GM21786 (cell line): ENCODE measurements around the gene HYKK.
A peak's percentile ranks its signal among the peaks of the same experiment; 100 is the strongest.
"Not testable (repeated sequence)": the region's sequence is repeated elsewhere in the genome, so short reads cannot be mapped to it uniquely, and the experiment has no call there.

ENCODE experiments used
- ATAC-seq: cut with Tn5 transposase; IDR thresholded peaks from one replicate; pipeline ENCODE4 v1.9.1; 2021; ENCODE audit not compliant: unreplicated experiment

HYKK gene, protein sequence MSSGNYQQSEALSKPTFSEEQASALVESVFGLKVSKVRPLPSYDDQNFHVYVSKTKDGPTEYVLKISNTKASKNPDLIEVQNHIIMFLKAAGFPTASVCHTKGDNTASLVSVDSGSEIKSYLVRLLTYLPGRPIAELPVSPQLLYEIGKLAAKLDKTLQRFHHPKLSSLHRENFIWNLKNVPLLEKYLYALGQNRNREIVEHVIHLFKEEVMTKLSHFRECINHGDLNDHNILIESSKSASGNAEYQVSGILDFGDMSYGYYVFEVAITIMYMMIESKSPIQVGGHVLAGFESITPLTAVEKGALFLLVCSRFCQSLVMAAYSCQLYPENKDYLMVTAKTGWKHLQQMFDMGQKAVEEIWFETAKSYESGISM

DNA sequence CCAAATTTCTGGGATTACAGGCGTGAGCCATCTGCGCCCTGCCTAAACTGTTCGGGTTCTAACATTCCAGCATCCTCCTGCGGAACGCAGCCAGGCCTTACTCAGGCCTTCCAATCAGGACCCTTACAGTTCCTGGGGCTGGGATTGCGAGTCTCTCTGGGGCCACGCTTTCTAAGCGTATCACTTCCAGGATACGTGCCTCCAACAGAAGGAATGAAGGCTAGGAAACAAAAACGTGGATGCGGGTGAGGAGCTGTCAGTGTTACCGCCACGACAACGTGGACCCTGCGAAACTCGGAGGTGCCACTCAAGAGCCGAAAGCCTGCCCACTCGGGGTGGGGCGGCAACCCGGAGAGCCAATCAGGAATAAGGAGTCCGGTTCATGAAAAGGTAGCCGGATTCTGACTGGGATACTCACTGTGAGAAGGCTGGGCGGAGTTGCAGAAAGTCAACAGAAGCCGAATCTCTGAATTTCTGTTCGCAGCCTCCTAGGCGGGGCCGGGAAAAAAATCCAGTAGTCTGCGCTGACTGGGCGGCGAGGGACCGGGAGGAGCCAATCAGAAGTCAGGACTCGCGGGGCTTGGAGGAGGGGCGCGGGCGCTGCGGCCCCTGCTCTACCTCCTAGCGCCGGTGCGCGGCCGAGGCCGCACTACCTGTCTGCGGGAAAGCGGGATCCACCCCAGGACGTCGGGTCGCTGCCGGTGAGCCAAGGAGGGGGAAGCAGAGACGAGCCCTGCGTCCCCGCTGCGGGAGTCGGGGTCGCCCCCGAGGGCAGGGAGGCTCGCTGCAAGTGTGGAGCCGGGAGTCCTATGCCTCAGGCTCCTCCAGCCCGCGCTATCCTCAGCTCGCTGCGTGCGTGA is at the start of gene HYKK:
TSS of gene HYKK (plus strand) at position 607 of the 860 bp plus-strand sequence. CDS start 5,512 bp downstream, outside the sequence.
- ATAC-seq = peak; percentile 83

DNA sequence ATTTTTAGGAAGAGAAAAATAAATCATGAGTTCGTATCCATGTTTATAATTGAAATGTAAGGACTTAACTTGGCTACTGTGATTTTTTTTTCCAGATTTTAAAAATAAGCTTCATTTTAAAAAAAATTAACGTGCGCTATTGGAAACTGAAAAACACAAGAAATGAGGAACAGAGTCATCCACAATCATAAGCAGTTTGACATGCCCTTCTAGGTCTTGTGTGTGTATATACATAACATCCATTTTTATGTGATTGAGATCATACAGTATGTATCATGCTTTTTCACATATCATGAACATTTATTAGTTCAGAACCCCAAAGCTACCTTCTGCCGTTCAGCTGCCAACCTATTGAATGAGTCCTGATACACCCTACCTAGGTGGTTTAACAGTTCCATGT is 46.6 kb upstream of the HYKK start:
- ATAC-seq = no peak

DNA sequence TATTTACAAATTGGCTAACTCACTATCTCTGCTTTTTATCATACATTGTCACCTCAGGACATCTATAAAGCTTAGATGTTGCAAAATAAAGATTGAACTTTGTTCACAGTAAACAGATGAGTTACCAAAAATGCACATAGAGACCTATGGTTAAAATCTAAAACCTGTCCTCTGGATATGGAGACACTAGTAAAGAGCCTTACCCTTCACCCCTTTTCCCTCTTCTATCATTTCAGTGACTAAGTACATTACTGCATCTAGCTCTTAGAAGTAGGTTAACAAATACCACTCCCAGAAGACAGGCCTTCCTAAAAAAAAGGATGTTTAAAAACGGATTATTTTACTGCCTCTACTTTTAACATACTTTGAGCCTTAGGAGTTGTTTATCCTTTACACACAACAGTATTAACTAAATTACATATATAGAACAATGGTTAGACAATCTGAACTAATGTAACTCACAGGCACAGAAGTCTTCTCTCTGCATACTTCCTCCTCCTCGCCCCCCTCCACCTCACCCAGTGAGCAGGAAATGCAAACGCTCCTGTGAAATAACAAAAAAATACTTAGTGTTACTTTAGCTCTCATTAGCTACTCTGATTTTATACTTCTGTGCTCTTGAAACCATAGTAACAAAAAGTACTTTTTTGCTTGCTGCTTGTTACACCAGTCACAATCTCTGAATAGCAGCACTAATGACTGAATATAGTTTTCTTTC is 46.0 kb upstream of the HYKK start:
- ATAC-seq = no peak

DNA sequence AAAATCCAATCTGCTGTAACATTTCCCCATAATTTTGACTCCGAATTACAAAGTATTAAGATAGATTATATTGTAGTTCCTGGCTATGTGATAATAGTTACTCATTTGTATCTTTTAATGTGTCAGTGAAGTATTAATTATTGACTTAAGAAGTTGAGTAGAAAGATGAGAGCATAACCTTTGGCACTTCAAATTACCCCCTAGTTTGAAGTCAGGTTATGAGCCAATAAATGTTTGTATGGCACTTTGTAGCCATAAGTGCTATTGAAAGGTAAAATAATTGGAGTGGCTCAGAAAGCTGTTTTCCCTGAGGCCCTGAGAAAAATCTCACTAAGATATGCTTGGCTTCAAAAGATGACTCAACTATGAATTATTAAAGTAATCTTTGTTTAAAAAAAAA is 38.3 kb upstream of the HYKK start:
- no peak for ATAC-seq

DNA sequence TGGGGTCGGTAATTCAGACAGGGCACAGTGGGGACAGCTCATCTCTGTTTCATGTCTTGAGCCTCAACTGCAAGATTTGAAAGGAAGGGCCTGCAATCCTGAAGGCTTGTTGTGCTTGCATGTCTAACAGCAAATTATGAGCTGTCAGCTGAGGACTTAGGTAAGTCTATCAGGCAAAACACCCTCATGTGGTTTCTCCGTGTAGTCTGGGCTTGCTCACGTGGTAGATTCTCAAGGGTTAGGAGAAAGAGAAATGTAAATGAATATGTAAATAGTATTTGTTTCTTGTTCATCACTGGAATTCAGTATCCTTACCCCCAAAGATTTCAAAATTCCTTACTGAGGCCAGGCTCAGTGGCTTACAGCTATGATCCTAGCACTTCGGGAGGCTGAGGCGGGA is 30.1 kb upstream of the HYKK start:
- ATAC-seq = no peak

DNA sequence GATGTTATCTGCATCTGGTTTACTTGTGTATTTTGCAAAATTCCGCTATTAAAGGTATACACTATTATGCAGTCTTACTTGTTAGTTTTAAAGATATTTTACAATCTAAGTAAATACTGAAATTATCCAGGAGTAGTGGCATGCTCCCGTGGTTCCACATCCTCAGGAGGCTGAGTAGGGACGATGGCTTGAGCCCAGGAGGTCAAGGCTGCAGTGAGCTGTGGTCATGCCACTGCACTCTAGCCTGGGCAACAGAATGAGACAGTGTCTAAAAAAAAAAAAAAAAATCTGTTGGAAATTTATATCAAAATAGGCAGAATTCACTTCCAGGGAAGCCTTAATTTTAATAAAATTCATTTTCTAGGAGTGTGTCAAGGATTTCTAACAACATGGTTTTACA is 27.7 kb upstream of the HYKK start:
- no peak for ATAC-seq

DNA sequence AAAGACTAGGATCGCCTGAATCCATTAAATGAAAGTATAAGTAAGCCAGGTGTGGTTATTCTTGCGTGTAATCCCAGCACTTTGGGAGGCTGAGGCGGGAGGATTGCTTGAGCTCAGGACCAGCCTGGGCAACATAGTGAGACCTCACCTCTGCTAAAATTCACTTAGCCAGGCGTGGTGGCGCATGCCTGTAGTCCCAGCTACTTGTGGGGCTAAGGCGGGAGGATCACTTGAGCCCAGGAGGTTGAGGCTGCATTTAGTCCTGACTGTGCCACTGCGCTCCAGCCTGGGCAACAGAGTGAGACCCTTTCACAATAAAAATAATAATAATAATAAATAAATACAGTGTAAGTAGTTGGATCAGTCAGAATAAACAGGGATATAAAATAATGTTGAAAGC is 25.5 kb upstream of the HYKK start:
- no peak for ATAC-seq

DNA sequence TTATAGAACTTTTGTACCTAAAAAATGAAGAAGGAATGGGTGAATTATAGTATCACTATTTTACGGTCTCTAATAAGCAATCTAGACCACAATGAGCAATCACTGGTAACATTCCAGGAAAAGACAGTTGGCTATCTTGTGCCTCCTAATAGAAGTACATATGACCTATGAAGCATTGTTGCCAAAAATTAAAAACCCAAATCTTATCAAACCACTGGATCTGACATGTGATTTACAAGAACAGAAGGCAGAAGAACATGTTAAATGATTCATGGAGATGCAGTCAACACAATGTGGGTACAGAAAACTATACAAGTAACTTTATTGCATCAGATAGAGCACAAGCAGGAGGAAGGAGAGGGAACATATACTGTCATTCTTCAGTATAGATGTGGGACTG is 14.5 kb upstream of the HYKK start:
- ATAC-seq = no peak

DNA sequence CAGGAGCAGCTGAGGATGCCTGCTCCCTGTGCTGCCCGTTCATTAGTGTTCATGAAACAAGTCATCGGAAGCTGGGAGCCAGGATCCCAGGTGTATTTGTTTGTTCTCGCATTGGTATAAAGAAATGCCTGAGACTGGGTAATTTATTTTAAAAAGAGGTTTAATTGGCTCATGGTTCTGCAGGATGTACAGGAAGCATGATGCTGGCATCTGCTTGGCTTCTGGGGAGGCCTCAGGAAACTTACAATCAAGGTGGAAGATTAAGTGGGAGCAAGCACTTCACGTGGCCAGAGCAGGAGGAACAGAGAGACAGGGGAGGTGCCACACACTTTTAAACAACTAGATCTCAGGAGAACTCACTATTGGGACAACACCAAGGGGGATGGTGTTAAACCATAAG is 5.5 kb upstream of the HYKK start:
- no peak for ATAC-seq

DNA sequence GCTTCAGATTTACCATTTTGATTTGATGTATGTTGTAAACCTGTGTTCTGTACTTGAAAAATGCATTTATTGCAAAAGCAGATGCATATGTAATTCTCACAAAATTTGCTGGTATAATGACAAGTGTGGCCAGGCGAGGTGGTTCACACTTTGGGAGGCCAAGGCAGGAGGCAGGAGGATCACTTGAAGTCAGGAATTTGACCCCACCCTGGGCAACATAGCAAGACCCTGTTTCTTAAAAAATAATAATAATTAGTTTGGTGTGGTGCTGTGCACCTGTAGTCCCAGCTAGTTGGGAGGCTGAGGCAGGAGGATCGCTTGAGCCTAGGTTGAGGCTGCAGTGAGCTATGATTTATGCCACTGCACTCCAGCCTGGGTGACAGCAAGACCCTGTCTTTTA is 4.7 kb upstream of the HYKK start:
- no peak for ATAC-seq

DNA sequence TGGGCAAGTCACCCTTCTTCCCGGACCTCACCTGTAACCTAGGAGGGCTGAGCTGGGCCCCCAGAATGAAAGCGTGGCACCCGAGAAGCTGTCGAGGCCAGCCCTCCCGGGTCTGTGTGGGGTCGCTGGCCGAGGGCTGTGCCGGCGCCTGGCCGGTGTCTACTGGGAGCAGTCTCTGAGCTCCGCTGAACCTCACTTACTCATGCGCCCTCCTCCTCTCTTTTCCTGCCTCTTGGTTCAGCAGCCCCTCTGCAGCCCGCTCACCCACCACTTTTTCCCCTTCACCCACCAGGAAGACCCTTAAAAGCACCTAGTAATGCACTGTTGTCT is 419 bp downstream of the HYKK start:
- ATAC-seq = peak; percentile 8

DNA sequence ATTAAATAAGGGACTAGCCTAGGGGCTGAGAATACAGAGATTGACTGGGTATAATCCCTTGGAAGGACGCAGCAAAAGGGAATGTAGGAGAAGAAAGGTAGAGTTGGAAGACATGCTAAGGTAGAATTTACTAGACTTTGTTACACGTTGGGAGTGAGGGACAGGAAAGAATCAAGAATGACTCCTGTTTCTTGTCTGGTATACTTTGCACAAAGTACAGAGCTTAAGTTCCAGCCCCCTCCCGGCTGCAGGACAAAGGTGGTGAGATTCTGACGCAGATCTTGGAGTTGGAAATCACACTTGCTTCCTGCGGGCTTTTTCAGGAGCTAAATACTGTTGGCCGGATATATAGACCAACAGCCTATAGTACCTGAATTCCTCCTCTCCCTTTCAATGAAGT is 895 bp downstream of the HYKK start:
- ATAC-seq = no peak

DNA sequence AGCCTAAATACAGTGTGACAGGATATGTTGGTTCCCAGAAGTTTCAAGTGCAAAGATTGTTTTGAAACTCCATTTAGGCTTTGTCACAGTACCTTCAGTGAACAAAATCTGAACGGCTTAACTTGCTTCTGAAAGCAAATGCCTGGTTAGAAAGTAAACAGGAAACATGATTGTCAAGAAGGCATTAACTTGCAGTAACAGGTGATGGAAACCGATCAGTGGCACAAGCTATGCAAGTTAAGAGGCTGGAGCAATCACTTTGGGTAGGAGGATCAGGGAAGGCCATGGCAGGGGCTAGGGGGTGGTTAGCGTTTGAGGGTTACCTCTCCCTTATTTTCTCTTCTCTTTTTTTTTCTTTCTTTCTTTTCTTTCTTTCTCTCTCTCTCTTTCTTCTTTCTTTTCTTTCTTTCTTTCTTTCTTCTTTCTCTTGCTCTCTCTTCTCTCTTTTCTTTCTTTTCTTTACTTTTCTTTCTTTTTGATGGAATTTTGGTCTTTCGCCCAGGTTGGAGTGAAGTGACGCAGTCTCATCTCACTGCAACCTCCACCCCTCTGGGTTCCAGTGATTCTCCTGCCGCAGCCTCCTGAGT is 2.4 kb downstream of the HYKK start:
- no peak for ATAC-seq

DNA sequence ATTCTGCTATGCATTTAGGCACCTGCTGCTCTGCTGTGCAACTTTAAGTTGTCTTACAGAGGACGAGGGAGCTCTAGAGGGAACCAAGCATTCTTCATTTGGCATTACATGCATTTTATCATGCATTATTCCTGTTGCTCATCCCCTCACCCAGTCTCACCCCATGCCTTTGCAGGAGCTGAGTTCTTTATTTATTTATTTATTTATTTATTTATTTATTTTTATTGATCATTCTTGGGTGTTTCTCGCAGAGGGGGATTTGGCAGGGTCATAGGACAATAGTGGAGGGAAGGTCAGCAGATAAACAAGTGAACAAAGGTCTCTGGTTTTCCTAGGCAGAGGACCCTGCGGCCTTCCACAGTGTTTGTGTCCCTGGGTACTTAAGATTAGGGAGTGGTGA is 12.7 kb downstream of the HYKK start:
- not testable (repeated sequence) for ATAC-seq

DNA sequence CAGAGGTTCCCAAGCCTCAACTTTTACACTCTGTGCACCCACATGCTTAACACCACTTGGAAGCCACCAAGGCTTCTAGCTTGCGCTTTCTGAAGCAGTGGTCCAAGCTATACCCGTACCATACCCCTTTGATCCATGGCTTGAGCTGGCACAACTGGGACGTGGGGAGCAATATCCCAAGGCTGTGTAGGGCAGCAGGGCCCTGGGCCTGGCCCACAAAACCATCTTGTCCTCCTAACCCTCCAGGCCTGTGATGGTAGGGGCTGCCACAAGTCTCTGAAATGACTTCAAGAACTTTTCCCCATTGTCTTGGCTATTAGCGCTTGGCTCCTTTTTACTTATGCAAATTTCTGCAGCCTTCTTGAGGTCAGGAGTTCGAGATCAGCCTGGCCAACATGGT is 16.9 kb downstream of the HYKK start:
- no peak for ATAC-seq

DNA sequence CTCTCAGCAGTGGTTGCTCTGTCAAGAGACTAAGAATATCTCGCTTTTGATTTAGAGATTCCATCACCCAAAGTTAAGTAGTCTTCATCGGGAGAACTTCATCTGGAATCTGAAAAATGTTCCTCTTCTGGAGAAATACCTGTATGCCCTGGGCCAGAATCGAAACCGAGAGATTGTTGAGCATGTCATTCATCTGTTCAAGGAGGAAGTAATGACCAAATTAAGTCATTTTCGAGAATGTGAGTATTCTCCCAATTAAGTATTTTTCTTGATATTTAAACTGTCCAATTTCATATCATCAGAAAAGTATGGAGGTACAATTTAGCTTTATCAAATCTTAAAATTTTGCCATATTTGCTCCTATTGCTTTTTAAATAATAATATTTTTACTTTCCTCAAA is 19.9 kb downstream of the HYKK start:
- ATAC-seq = no peak

DNA sequence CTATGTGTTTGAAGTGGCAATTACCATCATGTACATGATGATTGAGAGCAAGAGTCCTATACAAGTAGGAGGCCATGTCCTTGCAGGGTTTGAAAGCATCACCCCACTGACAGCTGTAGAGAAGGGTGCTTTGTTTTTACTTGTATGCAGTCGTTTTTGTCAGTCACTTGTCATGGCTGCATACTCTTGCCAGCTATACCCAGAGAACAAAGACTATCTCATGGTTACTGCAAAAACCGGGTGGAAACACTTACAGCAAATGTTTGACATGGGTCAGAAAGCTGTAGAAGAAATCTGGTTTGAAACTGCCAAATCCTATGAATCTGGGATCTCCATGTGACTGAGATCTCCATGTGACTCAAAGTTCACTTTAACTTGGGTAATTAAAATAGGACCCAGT is 26.0 kb downstream of the HYKK start:
- ATAC-seq = no peak

DNA sequence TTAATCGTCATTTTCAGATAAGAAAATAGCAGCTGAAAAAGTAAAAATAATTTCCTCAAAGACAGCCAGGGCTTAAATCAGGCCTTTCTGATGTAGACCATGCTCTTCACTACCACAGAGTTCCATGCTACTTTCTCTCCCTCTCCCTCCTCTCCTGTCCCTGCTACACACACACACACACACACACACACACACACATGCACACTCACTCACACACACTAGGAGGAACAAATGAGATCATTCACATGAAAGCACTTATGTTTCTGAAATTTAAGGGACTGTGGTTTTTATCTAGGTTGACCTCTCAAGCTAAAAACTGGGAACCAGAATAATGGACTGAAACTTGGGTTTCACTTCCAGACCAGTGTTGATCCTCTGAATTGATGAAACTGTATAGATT is 28.8 kb downstream of the HYKK start:
- ATAC-seq = no peak

DNA sequence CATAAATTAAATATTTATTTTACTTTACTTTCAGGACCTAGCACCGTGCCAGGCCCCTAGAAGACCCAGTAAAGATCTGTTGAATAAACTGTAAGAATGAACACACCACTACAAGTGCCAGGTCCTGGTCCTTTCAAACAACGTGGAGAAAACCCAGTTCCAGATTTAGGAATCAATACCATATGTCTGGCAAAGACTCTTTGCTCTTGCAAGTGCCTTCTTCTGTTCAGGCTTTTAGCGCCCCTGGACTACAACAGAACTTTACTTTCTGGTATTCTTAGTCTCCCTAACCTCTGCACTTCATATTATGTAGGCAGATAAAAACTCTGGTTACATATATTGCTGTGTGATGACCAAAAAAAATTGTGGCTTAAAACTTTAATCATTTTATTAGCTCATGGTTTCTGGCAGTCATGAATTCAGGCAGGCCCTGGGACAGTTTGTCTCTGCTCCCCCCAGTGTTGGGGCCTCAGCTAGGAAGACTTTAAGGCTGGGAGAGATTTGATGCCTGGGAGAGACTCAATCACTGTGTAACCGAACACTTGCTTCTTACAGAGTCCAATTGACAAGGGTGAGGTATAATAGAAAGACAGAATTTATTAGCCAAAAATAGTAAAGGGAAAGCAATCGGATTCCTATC is 30.0 kb downstream of the HYKK start:
- ATAC-seq = no peak

DNA sequence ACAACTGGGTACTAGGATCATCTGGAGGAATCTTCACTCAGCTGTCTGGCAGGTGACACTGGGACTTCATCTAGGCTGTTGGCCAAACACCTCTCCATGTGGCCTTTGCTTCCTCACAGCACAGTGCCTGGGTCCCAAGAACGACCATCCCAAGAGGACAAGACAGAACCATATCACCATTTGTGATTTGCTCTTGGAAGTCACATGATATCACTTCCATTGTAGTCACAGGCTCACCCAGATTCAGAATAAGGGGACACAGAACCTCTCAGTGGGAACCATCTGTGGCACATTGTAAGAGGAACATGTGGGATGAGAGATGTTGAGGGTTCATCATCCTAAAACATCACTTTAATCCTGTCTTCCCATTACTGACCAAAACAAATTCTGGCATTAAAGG is 31.0 kb downstream of the HYKK start:
- no peak for ATAC-seq
